Smooth muscle cell (in vitro differentiated cells): ENCODE measurements around the gene COL23A1. TPM values are rescaled to one million over a fixed set of nuclear protein-coding genes. Genes with fewer than 3 reads are reported as not detected.

Experiments used
- DNase-seq: peaks from one replicate; lab custom pipeline; 2025; ENCODE audit not compliant: unreplicated experiment; lab: John Stamatoyannopoulos, UW
- H2AFZ ChIP-seq: fragments of 200-600 bp; sonication (generic); 2 replicates; pipeline ENCODE4 v1.6.0; 2016; ENCODE audit warnings: antibody characterized with exemption, low read depth, mild to moderate bottlenecking
- H3F3A ChIP-seq: fragments of 200-600 bp; sonication (generic); 2 replicates; pipeline ENCODE4 v1.6.0; 2017; ENCODE audit warnings: antibody characterized with exemption, low read depth
- H3K27ac ChIP-seq: fragments of 200-600 bp; sonication (generic); 2 replicates; pipeline ENCODE4 v1.5.1; 2016; ENCODE audit warnings: low read depth, mild to moderate bottlenecking
- H3K27me3 ChIP-seq: fragments of 200-600 bp; sonication (generic); 2 replicates; pipeline ENCODE4 v1.6.1; 2016; ENCODE audit warnings: low read depth, mild to moderate bottlenecking
- H3K36me3 ChIP-seq: fragments of 200-600 bp; sonication (generic); 2 replicates; pipeline ENCODE4 v1.5.1; 2016; ENCODE audit warnings: low read depth
- H3K4me1 ChIP-seq: fragments of 200-600 bp; sonication (generic); 2 replicates; pipeline ENCODE4 v1.5.1; 2016; ENCODE audit warnings: low read depth
- H3K4me2 ChIP-seq: fragments of 200-600 bp; sonication (generic); 2 replicates; pipeline ENCODE4 v1.6.0; 2016; ENCODE audit warnings: mild to moderate bottlenecking
- H3K4me3 ChIP-seq: fragments of 200-600 bp; sonication (generic); 2 replicates; pipeline ENCODE4 v1.5.1; 2016; ENCODE audit warnings: mild to moderate bottlenecking
- H3K79me2 ChIP-seq: fragments of 200-600 bp; sonication (generic); 2 replicates; pipeline ENCODE4 v1.6.0; 2016; ENCODE audit warnings: low read depth, mild to moderate bottlenecking
- H3K9ac ChIP-seq: fragments of 200-600 bp; sonication (generic); 2 replicates; pipeline ENCODE4 v1.6.0; 2016; ENCODE audit warnings: low read depth
- H3K9me3 ChIP-seq: fragments of 200-600 bp; sonication (generic); replicated peaks from 2 replicates; pipeline ENCODE4 v1.5.1; 2016; ENCODE audit warnings: low read depth
- H4K20me1 ChIP-seq: fragments of 200-600 bp; sonication (generic); 2 replicates; pipeline ENCODE4 v1.6.0; 2016; ENCODE audit warnings: low read depth
- WGBS: methylation state at CpG from one replicate; pipeline ENCODE4 v1.1.7; 2016; ENCODE audit warnings: low lambda C conversion rate; 5-methylcytosine and 5-hydroxymethylcytosine counted together
- polyA plus RNA-seq: library from polyadenylated mRNA; unstranded; fragments of >200 nt; fragmentation: Nextera tagmentation; extraction: Ambion mirVana; gene quantifications from 2 replicates; pipeline ENCODE4 v1.2.1, GENCODE V29; 2016
- total RNA-seq: library from RNA; depleted of rRNA; stranded (reverse); fragments of >200 nt; gene quantifications from 2 replicates; pipeline ENCODE4 v1.2.3, GENCODE V29; 2014
- TF ChIP-seq, protein P1 (sequence below): fragments of 200-600 bp; sonication (generic); IDR thresholded peaks from 2 replicates; pipeline ENCODE4 v1.5.1; 2017; ENCODE audit warnings: borderline replicate concordance, mild to moderate bottlenecking, antibody characterized with exemption; ENCODE audit not compliant: insufficient read depth, poor library complexity, severe bottlenecking

Gene COL23A1
- total and polyA plus RNA-seq, 2 experiments from 2014 or later: 5.3 to 27.4 TPM

GRCh38 chr5:178545176-178545575, 45.0 kb downstream of the COL23A1 start:
- Histone ChIP-seq H3K9me3 (no peaks in the 10 kb centered on the region), H3K79me2 (no peaks in the 10 kb centered on the region), H3K9ac (no peak overlapping the region), H4K20me1 (no peaks in the 10 kb centered on the region), H3K4me3 (no peak overlapping the region), H3K4me2 (no peak overlapping the region), H3K27ac (no peak overlapping the region), H3K36me3 (no peaks in the 10 kb centered on the region), H3K4me1 (peaks cover 7% of the 10 kb centered on the region), H2AFZ (no peak overlapping the region), H3F3A (no peaks in the 10 kb centered on the region), H3K27me3 (no peaks in the 10 kb centered on the region)
- TF ChIP-seq, protein P1, sequence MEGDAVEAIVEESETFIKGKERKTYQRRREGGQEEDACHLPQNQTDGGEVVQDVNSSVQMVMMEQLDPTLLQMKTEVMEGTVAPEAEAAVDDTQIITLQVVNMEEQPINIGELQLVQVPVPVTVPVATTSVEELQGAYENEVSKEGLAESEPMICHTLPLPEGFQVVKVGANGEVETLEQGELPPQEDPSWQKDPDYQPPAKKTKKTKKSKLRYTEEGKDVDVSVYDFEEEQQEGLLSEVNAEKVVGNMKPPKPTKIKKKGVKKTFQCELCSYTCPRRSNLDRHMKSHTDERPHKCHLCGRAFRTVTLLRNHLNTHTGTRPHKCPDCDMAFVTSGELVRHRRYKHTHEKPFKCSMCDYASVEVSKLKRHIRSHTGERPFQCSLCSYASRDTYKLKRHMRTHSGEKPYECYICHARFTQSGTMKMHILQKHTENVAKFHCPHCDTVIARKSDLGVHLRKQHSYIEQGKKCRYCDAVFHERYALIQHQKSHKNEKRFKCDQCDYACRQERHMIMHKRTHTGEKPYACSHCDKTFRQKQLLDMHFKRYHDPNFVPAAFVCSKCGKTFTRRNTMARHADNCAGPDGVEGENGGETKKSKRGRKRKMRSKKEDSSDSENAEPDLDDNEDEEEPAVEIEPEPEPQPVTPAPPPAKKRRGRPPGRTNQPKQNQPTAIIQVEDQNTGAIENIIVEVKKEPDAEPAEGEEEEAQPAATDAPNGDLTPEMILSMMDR: no peak
- DNase-seq: no peak
- 85% methylated on average over 9 of the region's 9 CpGs for WGBS

DNA sequence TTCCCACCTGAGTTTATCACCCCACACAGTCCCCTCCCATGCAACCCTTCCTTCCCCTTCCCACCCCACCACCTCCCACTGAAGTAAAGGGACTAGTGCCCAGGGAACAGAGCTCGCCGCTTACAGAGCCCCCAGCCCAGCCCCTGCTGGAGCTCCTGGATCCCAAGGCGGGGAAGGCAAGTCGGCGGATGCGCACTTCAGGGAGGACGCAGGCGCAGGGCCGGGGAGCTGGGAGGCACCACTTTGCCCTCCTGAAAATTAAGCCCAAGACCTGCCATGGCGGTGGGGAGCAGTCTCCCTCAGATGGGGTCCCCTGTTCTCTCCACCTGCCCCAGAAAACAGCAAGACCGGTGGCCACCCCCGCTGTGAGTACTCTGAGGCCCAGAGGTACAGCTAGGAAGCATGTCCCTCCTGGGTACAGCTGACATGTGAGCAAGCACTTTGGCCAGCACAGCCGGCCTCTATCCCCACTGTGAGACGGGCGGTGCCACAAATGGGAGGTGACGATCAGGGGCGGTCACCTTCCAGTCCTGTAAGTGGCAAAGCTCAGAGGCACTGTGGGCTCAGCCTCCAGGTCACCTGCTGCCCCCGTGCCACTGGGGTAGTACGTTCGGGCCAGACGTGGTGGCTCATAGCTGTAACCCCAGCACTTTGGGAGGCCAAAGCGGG, 45.9 kb downstream of the COL23A1 start:
- no peak overlapping the region for H3K4me2 ChIP-seq
- H3K27me3 ChIP-seq: no peaks in the 10 kb centered on the region
- TF ChIP-seq, protein P1: no peak
- no peak overlapping the region for H3K9ac ChIP-seq
- H3K4me3 ChIP-seq: no peak overlapping the region
- H3F3A ChIP-seq: peaks cover 5% of the 10 kb centered on the region
- H3K79me2 ChIP-seq: no peaks in the 10 kb centered on the region
- H4K20me1 ChIP-seq: no peaks in the 10 kb centered on the region
- H3K4me1 ChIP-seq: peaks cover 7% of the 10 kb centered on the region
- no peaks in the 10 kb centered on the region for H3K9me3 ChIP-seq
- no peak overlapping the region for H2AFZ ChIP-seq
- H3K36me3 ChIP-seq: no peaks in the 10 kb centered on the region
- H3K27ac ChIP-seq: no peak overlapping the region
- no peak for DNase-seq
- WGBS: 95% methylated on average over 22 of the region's 22 CpGs

DNA sequence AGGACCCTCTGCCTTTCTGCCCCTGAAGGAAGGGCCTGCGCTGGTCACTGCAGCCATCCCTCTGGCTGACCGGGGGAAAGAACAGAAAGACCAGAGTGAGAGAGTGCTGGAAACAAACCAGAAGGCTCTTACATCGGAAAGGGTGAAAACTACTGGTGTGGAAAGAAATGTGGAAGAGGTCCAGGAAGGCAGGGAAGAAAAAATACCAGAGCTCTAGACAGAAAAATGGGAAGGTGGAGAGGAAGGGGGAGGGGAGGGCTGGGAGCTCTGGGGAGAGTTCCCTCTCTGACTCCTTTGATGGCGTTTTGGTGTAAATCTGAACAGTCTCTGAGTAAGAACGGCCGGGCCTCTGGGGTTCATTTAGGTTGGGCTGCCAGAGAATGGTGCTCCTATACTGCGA, 47.7 kb downstream of the COL23A1 start:
- Histone ChIP-seq H2AFZ (no peak overlapping the region), H3K4me3 (no peak overlapping the region), H3K4me1 (peaks cover 3% of the 10 kb centered on the region), H3K9ac (no peak overlapping the region), H3K4me2 (no peak overlapping the region), H3K27ac (no peak overlapping the region), H4K20me1 (no peaks in the 10 kb centered on the region), H3K9me3 (no peaks in the 10 kb centered on the region), H3K79me2 (no peaks in the 10 kb centered on the region), H3F3A (peaks cover 5% of the 10 kb centered on the region), H3K36me3 (no peaks in the 10 kb centered on the region), H3K27me3 (no peaks in the 10 kb centered on the region)
- TF ChIP-seq, protein P1: no peak
- 52% methylated on average over 7 of the region's 7 CpGs for WGBS
- DNase-seq: no peak

GRCh38 chr5:178540526-178540925, 49.7 kb downstream of the COL23A1 start:
- Histone ChIP-seq H3F3A (peaks cover 5% of the 10 kb centered on the region), H3K27me3 (no peaks in the 10 kb centered on the region), H2AFZ (no peak overlapping the region), H3K79me2 (no peaks in the 10 kb centered on the region), H3K27ac (no peak overlapping the region), H3K4me2 (no peak overlapping the region), H3K9ac (no peak overlapping the region), H3K9me3 (no peaks in the 10 kb centered on the region), H3K4me3 (no peak overlapping the region), H4K20me1 (no peaks in the 10 kb centered on the region), H3K36me3 (no peaks in the 10 kb centered on the region), H3K4me1 (peaks cover 3% of the 10 kb centered on the region)
- no peak for DNase-seq
- TF ChIP-seq, protein P1: no peak
- WGBS: 87% methylated on average over 6 of the region's 6 CpGs
